Measurements from ENCODE around the gene LRRC75A.
"Not testable (repeated sequence)": the region's sequence is repeated elsewhere in the genome, so short reads cannot be mapped to it uniquely, and the experiment has no call there.

LRRC75A gene

DNA sequence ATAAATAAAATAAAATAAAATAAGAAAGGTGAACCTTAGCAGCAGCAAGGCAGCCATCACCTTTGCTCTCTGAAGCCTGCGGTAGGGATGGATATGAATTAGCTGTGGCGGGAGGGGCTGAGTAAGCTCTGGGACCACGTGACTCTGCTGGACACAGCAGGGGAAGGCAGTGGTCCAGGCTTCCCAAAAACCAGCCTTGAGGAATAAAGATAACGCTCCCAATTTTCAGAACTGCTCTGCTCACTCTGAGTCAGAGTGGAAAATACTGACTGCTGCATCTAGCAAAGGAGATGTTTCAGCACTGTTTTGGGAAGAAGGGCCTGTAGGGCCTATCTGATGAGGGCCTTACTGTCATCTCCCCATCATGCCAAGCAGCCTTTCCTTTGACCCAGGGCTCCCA is 96.1 kb downstream of the LRRC75A start:
- DNase-seq: not testable (repeated sequence)

DNA sequence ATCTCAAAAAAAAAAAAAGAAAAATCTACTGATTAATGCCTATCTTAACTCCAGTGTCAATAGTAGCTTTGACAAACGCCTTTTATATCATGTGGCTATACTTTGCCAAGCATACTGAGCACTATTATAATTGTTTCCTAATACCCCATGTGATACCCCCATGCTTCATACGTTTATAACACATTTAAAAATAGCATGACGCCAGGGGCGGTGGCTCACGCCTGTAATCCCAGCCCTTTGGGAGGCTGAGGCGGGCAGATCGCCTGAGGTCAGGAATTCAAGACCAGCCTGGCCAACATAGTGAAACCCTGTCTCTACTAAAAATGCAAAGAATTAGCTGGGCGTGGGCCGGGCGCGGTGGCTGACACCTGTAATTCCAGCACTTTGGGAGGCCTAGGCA is 99.5 kb downstream of the LRRC75A start:
- not testable (repeated sequence) for DNase-seq
